Smooth muscle cell (in vitro differentiated cells): ENCODE data around the gene SLC7A6. TPM values are rescaled to one million over a fixed set of nuclear protein-coding genes. Genes with fewer than 3 reads are reported as not detected.

ENCODE experiments used
- DNase-seq: peaks from one replicate; lab custom pipeline; 2025; ENCODE audit not compliant: unreplicated experiment; lab: John Stamatoyannopoulos, UW
- H2AFZ ChIP-seq: fragments of 200-600 bp; sonication (generic); 2 replicates; pipeline ENCODE4 v1.6.0; 2016; ENCODE audit warnings: antibody characterized with exemption, low read depth, mild to moderate bottlenecking
- H3F3A ChIP-seq: fragments of 200-600 bp; sonication (generic); 2 replicates; pipeline ENCODE4 v1.6.0; 2017; ENCODE audit warnings: antibody characterized with exemption, low read depth
- H3K27ac ChIP-seq: fragments of 200-600 bp; sonication (generic); 2 replicates; pipeline ENCODE4 v1.5.1; 2016; ENCODE audit warnings: low read depth, mild to moderate bottlenecking
- H3K27me3 ChIP-seq: fragments of 200-600 bp; sonication (generic); 2 replicates; pipeline ENCODE4 v1.6.1; 2016; ENCODE audit warnings: low read depth, mild to moderate bottlenecking
- H3K36me3 ChIP-seq: fragments of 200-600 bp; sonication (generic); 2 replicates; pipeline ENCODE4 v1.5.1; 2016; ENCODE audit warnings: low read depth
- H3K4me1 ChIP-seq: fragments of 200-600 bp; sonication (generic); 2 replicates; pipeline ENCODE4 v1.5.1; 2016; ENCODE audit warnings: low read depth
- H3K4me2 ChIP-seq: fragments of 200-600 bp; sonication (generic); 2 replicates; pipeline ENCODE4 v1.6.0; 2016; ENCODE audit warnings: mild to moderate bottlenecking
- H3K4me3 ChIP-seq: fragments of 200-600 bp; sonication (generic); 2 replicates; pipeline ENCODE4 v1.5.1; 2016; ENCODE audit warnings: mild to moderate bottlenecking
- H3K79me2 ChIP-seq: fragments of 200-600 bp; sonication (generic); 2 replicates; pipeline ENCODE4 v1.6.0; 2016; ENCODE audit warnings: low read depth, mild to moderate bottlenecking
- H3K9ac ChIP-seq: fragments of 200-600 bp; sonication (generic); 2 replicates; pipeline ENCODE4 v1.6.0; 2016; ENCODE audit warnings: low read depth
- H3K9me3 ChIP-seq: fragments of 200-600 bp; sonication (generic); replicated peaks from 2 replicates; pipeline ENCODE4 v1.5.1; 2016; ENCODE audit warnings: low read depth
- H4K20me1 ChIP-seq: fragments of 200-600 bp; sonication (generic); 2 replicates; pipeline ENCODE4 v1.6.0; 2016; ENCODE audit warnings: low read depth
- WGBS: methylation state at CpG from one replicate; pipeline ENCODE4 v1.1.7; 2016; ENCODE audit warnings: low lambda C conversion rate; 5-methylcytosine and 5-hydroxymethylcytosine counted together
- polyA plus RNA-seq: library from polyadenylated mRNA; unstranded; fragments of >200 nt; fragmentation: Nextera tagmentation; extraction: Ambion mirVana; gene quantifications from 2 replicates; pipeline ENCODE4 v1.2.1, GENCODE V29; 2016
- total RNA-seq: library from RNA; depleted of rRNA; stranded (reverse); fragments of >200 nt; gene quantifications from 2 replicates; pipeline ENCODE4 v1.2.3, GENCODE V29; 2014
- TF ChIP-seq, protein P1 (sequence below): fragments of 200-600 bp; sonication (generic); IDR thresholded peaks from 2 replicates; pipeline ENCODE4 v1.5.1; 2017; ENCODE audit warnings: borderline replicate concordance, mild to moderate bottlenecking, antibody characterized with exemption; ENCODE audit not compliant: insufficient read depth, poor library complexity, severe bottlenecking

The SLC7A6 gene
- total and polyA plus RNA-seq, 2 experiments from 2014 or later, result 11.4 to 16.5 TPM

DNA sequence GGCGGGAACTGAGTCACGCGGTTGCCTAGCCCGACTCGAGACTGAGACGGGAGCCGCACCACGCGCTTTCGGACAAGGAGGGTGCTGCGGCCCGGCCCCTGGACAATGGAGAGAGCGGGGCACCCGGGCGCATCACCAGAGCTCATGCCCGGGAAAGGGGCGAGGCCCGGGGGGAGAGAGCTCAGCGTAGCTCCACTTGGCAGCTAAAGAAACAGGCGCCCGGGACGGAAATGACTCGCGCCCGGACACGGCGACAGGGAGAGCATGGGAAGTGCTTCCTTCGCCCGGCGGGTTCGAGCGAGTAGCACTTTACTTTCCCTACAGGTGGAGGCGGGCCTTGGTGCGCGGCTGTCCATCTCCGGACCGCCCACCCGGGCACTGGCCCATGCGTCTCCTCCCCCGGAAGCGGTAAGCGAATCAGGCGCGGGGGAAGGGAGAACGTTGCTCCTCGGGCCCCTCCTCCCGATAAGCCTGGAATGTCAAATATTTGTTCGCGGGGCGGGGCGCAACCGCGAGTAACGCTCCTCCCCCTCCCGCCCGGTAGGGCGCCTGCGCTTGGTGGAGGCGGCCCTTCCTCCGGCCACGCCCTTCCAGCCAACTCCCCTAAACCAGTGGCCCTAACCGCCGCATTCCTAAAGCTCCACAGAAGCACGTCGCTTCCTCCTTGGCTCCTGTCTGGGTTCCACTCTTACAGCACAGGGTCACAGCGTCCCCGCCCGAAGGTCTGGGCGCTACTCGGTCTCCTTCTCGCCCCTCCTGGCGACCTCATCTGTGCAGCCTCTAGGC is 26.9 kb upstream of the SLC7A6 start:
- Histone ChIP-seq H3K27ac (peak overlapping the region; percentile 83), H3K4me3 (peak overlapping the region; percentile 60), H3F3A (peaks cover 16% of the 10 kb centered on the region), H3K4me2 (peak overlapping the region; percentile 92), H4K20me1 (peaks cover 7% of the 10 kb centered on the region), H3K36me3 (no peaks in the 10 kb centered on the region), H2AFZ (peak overlapping the region; percentile 89), H3K9me3 (no peaks in the 10 kb centered on the region), H3K9ac (peak overlapping the region; percentile 70), H3K79me2 (no peaks in the 10 kb centered on the region), H3K4me1 (peaks cover 21% of the 10 kb centered on the region), H3K27me3 (peaks cover 17% of the 10 kb centered on the region)
- peak; percentile 88 for DNase-seq
- under 1% methylated on average over 71 of the region's 72 CpGs for WGBS
- TF ChIP-seq, protein P1, sequence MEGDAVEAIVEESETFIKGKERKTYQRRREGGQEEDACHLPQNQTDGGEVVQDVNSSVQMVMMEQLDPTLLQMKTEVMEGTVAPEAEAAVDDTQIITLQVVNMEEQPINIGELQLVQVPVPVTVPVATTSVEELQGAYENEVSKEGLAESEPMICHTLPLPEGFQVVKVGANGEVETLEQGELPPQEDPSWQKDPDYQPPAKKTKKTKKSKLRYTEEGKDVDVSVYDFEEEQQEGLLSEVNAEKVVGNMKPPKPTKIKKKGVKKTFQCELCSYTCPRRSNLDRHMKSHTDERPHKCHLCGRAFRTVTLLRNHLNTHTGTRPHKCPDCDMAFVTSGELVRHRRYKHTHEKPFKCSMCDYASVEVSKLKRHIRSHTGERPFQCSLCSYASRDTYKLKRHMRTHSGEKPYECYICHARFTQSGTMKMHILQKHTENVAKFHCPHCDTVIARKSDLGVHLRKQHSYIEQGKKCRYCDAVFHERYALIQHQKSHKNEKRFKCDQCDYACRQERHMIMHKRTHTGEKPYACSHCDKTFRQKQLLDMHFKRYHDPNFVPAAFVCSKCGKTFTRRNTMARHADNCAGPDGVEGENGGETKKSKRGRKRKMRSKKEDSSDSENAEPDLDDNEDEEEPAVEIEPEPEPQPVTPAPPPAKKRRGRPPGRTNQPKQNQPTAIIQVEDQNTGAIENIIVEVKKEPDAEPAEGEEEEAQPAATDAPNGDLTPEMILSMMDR, result no peak

DNA sequence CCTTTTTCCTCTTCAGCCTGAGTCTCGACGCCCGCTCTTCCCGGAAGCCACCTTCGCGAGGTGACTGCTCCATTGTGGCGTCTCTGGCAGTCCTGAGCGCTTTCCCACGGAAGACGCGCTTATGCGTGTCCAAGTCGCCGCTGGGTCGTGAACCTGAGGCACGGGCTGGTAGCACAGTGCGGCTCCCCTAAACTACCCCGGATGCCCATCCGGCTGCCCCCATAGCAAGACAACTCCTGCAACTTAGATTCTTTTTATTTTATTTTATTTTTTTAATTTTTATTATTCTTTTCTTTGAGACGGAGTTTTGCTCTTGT is 26.3 kb upstream of the SLC7A6 start:
- Histone ChIP-seq H3K27me3 (peaks cover 17% of the 10 kb centered on the region), H3K9ac (peak overlapping the region; percentile 70), H3K4me1 (peaks cover 21% of the 10 kb centered on the region), H3K36me3 (no peaks in the 10 kb centered on the region), H3K9me3 (no peaks in the 10 kb centered on the region), H2AFZ (peak overlapping the region; percentile 89), H3F3A (peaks cover 16% of the 10 kb centered on the region), H4K20me1 (peaks cover 7% of the 10 kb centered on the region), H3K4me3 (peak overlapping the region; percentile 56), H3K4me2 (peak overlapping the region; percentile 89), H3K27ac (peak overlapping the region; percentile 75), H3K79me2 (no peaks in the 10 kb centered on the region)
- 26% methylated on average over 20 of the region's 20 CpGs for WGBS
- TF ChIP-seq, protein P1, result no peak
- DNase-seq, result no peak

DNA sequence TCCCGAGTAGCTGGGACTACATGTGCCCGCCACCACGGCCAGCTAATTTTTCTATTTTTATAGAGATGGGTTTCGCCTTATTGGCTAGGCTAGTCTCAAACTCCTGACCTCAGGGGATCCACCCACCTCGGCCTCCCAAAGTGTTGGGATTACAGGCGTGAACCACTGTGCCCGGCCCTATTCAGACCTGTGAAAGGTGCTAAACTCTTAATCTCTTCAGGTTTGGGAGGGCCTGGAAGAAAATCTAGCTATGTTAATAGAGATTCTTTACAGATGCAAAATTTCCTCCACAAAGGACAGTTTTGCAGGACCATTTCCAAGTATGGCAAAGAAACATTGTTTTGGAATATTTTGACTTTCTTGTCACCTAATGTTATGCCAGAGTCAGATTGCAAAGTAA is 22.2 kb upstream of the SLC7A6 start:
- Histone ChIP-seq H2AFZ (no peak overlapping the region), H3K9me3 (no peaks in the 10 kb centered on the region), H3K36me3 (no peaks in the 10 kb centered on the region), H3K27me3 (no peaks in the 10 kb centered on the region), H3K4me2 (no peak overlapping the region), H3K27ac (no peak overlapping the region), H4K20me1 (no peaks in the 10 kb centered on the region), H3K79me2 (no peaks in the 10 kb centered on the region), H3K4me3 (no peak overlapping the region), H3K9ac (no peak overlapping the region), H3K4me1 (peaks cover 7% of the 10 kb centered on the region), H3F3A (peaks cover 2% of the 10 kb centered on the region)
- DNase-seq, result no peak
- TF ChIP-seq, protein P1, result no peak
- 91% methylated on average over 7 of the region's 7 CpGs for WGBS
